ENCODE measurements around the gene PCSK4.

Gene PCSK4

DNA sequence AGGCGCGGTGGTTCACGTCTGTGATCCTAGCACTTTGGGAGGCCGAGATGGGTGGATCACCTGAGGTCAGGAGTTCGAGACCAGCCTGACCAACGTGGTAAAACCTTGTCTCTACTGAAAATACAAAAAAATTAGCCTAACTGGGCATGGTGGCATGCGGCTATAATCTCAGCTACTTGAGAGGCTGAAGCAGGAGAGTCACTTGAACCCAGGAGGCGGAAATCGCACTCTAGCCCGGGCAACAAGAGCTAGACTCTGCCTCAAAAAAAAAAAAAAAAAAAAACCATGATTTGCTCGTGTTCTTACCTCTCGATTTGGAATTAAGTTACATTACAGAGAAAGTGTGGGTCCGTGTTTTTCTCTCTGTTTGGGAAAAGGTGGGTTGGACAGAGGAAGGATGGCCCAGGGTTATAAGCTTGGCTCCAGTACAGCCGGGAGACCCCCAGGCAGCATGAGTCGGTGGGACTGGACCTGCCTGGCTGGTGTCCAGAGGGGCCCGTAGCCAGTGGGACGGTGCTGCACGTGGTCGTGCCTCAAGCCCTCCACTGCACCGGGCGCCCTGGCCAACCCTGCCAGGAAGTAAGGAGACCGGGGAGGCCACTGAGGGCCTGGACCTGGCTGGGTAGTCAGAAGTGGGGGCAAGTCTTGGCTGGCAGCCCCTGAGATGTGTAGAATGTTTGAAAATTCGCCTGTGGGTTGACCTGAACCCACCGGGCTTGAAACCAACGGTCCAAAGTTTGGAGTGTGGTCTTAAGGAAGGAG is 48.3 kb downstream of the PCSK4 start:
- H3K27ac ChIP-seq: peak overlapping the region; percentile 98
- TF ChIP-seq, protein P1, sequence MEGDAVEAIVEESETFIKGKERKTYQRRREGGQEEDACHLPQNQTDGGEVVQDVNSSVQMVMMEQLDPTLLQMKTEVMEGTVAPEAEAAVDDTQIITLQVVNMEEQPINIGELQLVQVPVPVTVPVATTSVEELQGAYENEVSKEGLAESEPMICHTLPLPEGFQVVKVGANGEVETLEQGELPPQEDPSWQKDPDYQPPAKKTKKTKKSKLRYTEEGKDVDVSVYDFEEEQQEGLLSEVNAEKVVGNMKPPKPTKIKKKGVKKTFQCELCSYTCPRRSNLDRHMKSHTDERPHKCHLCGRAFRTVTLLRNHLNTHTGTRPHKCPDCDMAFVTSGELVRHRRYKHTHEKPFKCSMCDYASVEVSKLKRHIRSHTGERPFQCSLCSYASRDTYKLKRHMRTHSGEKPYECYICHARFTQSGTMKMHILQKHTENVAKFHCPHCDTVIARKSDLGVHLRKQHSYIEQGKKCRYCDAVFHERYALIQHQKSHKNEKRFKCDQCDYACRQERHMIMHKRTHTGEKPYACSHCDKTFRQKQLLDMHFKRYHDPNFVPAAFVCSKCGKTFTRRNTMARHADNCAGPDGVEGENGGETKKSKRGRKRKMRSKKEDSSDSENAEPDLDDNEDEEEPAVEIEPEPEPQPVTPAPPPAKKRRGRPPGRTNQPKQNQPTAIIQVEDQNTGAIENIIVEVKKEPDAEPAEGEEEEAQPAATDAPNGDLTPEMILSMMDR (conservative IDR thresholded peaks at IDR 0.05): no peak
- no peak for TF ChIP-seq ZFX (IDR thresholded peaks at IDR 0.05)

DNA sequence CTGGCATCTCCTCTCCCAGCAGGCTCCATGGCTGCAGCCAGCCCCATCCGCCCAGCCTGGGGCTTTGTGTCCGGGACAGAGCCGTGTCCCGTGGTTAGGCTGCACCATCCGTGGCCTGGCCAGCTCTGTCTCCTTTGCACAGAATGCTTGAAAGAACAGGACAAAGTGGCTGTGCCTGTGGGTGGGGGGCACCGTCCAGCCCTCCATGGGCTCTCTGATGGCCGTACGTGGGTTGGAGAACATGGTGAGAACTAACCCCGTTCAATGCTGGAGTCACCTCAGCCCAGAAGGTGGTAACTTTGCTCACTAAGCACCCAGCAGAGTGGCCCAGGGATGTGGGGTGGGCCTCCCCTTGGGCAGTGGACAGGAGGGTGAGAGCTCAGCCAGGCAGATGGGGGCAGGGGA is 49.1 kb downstream of the PCSK4 start:
- peak overlapping the region; percentile 98 for H3K27ac ChIP-seq
- no peak for TF ChIP-seq ZFX (IDR thresholded peaks at IDR 0.05)
- TF ChIP-seq, protein P1 (conservative IDR thresholded peaks at IDR 0.05): no peak

DNA sequence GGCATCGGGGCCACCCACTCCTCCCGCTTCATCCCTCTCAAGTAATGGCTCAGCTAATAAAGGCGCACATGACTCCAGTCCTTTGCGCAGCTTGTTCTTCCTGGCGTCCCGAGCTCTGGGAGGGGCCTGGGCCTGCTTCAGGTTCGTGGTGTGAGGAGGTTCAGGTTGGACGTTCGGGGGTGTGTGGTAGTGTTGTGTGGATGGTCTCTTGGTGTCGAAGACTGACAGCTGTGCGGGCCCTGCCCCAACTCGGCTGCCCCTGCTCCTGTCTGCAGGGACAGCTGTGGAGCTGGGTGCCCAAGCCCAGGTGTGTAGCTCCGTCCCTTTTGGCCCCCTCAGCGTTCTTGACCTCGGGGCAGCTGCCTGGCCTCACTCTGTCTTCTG is 49.7 kb downstream of the PCSK4 start:
- TF ChIP-seq, protein P1 (conservative IDR thresholded peaks at IDR 0.05): no peak
- TF ChIP-seq ZFX (IDR thresholded peaks at IDR 0.05): no peak
- H3K27ac ChIP-seq: peak overlapping the region; percentile 98

DNA sequence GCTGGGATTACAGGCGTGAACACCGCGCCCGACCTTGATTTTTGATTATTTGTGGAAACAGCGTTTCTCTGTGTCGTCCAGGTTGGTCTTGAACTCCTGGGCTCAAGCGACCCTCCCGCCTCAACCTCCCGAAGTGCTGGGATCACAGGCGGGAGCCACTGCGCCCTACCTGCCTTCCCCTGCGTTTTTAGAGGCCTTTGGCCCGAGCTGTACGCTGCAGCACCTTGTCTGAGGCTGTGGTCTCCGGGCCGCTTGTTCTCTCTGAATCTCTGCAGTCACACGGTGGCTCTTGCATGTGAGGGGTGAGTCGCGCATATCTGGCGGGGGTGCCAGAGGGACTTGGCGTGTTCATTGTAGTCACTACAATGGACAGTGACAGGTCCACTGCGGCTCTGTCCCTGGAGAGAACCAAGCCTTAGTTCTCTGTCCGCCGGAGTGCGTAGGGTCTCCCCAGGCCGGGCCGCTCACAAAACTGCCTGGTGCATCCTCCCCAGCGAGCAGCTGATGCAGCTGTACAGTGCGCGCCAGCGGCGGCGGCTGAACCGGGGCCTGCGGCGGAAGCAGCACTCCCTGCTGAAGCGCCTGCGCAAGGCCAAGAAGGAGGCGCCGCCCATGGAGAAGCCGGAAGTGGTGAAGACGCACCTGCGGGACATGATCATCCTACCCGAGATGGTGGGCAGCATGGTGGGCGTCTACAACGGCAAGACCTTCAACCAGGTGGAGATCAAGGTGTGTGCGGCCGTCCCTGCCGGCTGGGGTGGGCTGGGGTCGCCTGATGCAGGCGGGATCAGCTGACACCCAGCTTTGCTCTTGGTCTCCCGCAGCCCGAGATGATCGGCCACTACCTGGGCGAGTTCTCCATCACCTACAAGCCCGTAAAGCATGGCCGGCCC is 50.4 kb downstream of the PCSK4 start:
- 0 out of 2 replicates have a peak, but pooled peaks have one; percentile 19 for TF ChIP-seq ZFX (IDR thresholded peaks at IDR 0.05)
- H3K27ac ChIP-seq: peak overlapping the region; percentile 98

DNA sequence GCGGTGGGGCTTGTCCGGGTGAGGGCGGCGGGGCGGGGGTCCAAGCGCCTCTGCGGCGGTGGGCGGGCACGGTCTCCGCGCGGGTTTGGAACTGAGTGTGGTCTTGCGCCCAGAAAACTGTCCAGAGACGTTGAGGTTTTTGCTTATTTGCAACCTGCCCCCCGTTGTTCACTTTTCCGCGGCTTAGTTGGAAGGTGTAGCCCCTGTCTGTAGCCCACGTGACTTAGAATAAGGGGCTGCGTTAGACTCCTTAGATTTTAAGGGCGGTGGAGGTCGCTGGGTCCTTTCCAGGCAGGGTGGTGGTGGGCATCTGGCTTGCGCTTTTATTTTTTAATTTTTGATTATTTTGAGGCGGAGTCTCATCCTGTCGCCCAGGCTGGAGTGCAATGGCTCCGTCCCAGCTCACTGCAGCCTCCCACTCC is 51.2 kb downstream of the PCSK4 start:
- TF ChIP-seq, protein P1 (conservative IDR thresholded peaks at IDR 0.05): no peak
- H3K27ac ChIP-seq: peak overlapping the region; percentile 98

DNA sequence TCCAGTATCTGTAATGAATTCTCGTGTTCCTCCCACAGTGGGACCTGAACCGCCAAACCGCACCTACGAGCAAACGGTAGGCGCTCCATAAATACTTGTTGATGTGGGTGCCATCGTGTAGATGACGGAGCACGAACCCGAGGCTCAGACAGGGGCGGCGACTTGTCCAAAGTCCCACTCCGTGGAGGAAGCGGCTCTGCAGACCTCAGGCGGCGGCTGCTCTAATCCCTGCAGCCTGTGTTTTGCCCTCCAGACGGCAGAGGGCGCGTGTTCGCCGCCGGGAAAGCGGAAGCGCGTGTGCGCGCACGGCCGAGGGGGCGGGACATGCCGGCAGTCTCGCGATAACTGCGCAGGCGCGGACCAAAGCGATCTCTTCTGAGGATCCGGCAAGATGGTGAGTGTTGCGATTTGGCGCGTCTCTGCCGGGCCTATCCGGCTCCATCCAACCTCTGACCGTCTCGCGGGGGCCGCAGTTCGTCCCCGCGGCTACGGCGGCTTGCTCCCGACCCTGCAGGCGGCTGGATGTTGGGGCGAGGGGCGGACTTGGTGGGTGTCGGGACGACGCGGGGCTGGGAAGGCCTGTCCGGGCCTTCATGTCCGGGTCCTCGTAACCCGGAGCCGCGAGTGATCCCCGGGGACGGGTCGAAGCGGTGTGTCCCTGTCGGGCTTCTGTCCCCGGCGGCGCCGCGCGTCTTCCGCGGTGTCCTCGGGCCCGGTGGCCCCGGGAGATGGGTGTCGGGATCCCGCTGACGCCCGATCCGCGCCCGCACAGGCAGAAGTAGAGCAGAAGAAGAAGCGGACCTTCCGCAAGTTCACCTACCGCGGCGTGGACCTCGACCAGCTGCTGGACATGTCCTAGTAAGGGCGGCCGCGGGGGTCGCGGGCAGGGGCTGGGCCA is 51.9 kb downstream of the PCSK4 start, which contains the start of gene RPS15:
Gene RPS15, plus strand, starts transcription at position 362 of the 898 bp plus-strand sequence. Its CDS starts 30 bp downstream, at position 392.
- TF ChIP-seq, protein P1 (conservative IDR thresholded peaks at IDR 0.05): peak; percentile 99
- TF ChIP-seq ZFX (IDR thresholded peaks at IDR 0.05): peak; percentile 98
- H3K27ac ChIP-seq: peak within 1 kb of the TSS; percentile 98

DNA sequence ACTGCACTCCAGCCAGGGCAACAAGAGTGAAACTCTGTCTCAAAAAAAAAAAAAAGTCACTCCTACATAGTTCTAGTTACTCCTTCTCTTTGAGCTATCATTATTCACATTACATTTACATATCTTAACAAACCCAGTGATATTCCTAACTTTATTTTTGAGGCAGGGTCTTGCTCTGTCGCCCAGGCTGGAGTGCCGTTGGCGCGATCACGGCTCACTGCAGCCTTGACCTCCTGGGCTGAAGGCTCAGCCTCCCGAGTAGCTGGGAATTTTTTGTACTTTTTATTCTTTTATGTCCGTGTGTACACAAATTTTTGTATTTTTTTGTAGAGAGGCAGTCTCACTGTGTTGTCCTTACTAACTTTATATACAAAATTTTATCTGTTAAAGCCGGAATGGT is 52.5 kb downstream of the PCSK4 start:
- peak overlapping the region; percentile 98 for H3K27ac ChIP-seq

More for the DNA sequence above, 52.5 kb downstream of the PCSK4 start:
- no peak for TF ChIP-seq ZFX (IDR thresholded peaks at IDR 0.05)
- TF ChIP-seq, protein P1 (conservative IDR thresholded peaks at IDR 0.05): no peak

Measured in C4-2B (cell line).